NB4 (cell line): ENCODE data around the gene IL3RA.

Source experiments
- MYC ChIP-seq: IDR thresholded peaks from 2 replicates; pipeline ENCODE4 v1.6.1; 2011; ENCODE audit warnings: low read depth, low read length
- POLR2A ChIP-seq: IDR thresholded peaks from 2 replicates; pipeline ENCODE4 v1.6.1; 2011; ENCODE audit warnings: mild to moderate bottlenecking; ENCODE audit not compliant: insufficient read length; ENCODE audit errors: extremely low read depth
- TF ChIP-seq, protein P1 (sequence below): IDR thresholded peaks from one replicate; pipeline ENCODE4 v1.5.1; 2012; ENCODE audit warnings: low read depth, low read length
- TF ChIP-seq, protein P2 (sequence below): IDR thresholded peaks from 2 replicates; pipeline ENCODE4 v1.6.1; 2011; ENCODE audit warnings: low read depth, low read length

DNA sequence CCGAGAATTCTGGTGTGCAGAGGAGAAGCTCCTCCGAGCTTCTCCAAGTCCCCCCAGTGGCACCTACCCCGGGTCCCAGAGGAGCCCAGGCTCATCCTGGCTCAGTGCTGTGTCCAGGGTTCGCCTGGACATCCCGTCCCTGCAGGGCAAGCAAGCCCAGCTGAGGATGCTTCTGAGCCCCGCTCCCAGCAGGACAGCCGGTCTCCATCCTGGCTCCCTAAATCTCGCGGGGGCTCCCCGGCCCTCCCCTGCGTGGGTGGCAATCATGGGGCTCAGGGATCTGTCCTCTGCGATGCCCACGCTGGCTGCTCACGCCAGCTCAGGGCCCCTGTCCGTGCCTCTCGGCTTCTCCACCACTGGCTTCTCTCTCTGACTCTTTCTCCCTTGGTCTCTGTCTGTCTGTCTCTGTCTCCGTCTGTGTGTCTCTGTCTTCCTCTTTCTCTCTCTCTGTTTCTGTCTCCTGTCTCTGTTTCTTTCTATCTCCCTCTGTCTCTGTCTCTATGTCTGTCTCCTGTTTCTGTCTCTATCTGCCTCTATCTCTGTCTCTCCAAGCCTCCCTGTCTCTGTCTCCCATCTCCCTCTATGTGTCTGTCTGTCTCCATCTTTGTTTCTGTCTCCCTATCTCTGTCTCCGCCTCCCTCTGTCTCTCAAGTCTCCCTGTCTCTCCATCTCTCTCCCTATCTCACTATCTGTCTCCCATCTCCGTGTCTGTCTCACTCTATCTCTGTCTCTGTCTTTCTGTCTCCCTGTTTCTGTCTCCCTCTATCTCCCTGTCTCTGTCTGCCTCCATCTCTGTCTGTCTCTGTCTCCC is 83.2 kb downstream of the IL3RA start:
- TF ChIP-seq POLR2A, result no peak
- TF ChIP-seq MYC, result no peak
- TF ChIP-seq, protein P1, sequence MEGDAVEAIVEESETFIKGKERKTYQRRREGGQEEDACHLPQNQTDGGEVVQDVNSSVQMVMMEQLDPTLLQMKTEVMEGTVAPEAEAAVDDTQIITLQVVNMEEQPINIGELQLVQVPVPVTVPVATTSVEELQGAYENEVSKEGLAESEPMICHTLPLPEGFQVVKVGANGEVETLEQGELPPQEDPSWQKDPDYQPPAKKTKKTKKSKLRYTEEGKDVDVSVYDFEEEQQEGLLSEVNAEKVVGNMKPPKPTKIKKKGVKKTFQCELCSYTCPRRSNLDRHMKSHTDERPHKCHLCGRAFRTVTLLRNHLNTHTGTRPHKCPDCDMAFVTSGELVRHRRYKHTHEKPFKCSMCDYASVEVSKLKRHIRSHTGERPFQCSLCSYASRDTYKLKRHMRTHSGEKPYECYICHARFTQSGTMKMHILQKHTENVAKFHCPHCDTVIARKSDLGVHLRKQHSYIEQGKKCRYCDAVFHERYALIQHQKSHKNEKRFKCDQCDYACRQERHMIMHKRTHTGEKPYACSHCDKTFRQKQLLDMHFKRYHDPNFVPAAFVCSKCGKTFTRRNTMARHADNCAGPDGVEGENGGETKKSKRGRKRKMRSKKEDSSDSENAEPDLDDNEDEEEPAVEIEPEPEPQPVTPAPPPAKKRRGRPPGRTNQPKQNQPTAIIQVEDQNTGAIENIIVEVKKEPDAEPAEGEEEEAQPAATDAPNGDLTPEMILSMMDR, result no peak
- TF ChIP-seq, protein P2, sequence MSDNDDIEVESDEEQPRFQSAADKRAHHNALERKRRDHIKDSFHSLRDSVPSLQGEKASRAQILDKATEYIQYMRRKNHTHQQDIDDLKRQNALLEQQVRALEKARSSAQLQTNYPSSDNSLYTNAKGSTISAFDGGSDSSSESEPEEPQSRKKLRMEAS, result no peak
